ENCODE measurements around the gene PDX1.

Gene PDX1

DNA sequence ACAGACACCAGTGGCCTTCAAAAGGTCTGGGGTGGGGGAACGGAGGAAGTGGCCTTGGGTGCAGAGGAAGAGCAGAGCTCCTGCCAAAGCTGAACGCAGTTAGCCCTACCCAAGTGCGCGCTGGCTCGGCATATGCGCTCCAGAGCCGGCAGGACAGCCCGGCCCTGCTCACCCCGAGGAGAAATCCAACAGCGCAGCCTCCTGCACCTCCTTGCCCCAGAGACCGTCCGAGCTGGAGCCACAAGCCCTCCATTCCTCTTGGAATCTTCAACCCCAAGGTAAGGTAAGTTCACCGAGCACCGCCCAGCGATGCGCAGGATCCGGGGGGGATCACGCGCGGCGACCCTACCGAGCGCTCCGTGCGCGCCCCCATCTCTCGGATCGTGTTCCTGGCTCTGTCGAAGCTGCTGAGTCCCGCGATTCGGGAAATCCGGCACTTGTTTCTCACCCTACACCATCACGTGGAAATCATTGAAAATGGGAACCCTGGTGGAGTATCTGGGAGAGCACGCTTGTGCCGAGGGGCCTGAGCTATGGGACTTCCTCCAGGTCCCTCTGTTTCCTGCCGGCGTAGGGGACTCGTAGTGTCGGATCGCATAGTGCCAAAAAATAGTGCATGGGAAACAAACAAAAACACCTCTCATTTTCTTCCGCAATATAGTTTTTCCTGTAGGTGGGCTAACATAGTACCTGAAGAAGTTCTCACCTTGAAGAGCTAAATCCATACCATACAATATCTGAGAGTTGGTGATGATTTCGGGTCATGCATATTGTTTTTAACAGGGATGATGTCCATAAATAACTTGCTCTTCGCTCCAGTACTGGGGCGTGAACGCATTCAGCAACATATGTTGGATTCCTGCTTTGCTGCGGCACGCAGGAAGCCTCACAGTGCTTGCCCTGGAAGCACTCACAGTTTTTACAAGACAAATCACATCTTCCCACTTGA, 9.3 kb downstream of the PDX1 start:
- H3K27ac ChIP-seq, result no peak overlapping the region
- TF ChIP-seq, protein P1, sequence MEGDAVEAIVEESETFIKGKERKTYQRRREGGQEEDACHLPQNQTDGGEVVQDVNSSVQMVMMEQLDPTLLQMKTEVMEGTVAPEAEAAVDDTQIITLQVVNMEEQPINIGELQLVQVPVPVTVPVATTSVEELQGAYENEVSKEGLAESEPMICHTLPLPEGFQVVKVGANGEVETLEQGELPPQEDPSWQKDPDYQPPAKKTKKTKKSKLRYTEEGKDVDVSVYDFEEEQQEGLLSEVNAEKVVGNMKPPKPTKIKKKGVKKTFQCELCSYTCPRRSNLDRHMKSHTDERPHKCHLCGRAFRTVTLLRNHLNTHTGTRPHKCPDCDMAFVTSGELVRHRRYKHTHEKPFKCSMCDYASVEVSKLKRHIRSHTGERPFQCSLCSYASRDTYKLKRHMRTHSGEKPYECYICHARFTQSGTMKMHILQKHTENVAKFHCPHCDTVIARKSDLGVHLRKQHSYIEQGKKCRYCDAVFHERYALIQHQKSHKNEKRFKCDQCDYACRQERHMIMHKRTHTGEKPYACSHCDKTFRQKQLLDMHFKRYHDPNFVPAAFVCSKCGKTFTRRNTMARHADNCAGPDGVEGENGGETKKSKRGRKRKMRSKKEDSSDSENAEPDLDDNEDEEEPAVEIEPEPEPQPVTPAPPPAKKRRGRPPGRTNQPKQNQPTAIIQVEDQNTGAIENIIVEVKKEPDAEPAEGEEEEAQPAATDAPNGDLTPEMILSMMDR (conservative IDR thresholded peaks at IDR 0.05), result no peak

DNA sequence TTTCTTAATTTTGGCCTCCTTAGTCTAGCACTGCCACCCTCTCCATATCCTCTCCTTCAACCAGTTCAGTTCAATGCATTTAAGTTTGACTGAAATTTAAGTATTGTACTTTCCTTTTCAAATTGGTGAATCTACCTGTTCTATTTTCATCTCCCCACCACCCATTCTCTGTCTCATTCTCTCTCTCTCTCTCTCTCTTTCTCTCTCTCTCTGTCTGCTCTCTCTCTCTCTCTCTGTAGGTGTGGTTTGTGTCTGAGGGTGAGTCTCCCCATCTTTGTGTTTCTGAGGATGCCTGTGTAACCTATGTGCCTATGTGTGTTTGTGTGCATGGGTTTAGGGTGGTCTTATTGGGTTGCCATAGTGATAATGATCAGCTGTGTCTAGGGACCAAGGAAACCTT, 10.1 kb downstream of the PDX1 start:
- no peak overlapping the region for H3K27ac ChIP-seq
- TF ChIP-seq, protein P1 (conservative IDR thresholded peaks at IDR 0.05), result no peak

DNA sequence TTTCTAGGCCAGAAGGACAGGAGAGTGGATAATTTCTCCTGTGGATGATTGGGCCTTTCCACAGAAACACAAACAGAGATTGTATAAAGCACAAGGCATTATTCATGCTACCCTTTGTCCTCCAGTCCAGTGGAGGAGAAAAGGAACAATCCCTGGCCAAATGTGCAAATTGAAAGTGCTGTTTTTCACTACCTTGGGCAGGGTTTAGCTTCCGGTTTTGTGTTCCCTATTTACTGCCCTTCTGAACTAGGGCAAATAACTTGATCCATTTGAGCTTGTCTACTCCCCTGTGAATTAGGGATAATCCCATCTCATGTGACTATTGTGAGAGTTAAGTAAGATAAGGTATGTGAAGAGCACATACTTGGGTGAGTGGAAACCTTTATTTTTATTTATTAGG, 13.3 kb downstream of the PDX1 start:
- no peak overlapping the region for H3K27ac ChIP-seq
- TF ChIP-seq, protein P1 (conservative IDR thresholded peaks at IDR 0.05), result no peak

DNA sequence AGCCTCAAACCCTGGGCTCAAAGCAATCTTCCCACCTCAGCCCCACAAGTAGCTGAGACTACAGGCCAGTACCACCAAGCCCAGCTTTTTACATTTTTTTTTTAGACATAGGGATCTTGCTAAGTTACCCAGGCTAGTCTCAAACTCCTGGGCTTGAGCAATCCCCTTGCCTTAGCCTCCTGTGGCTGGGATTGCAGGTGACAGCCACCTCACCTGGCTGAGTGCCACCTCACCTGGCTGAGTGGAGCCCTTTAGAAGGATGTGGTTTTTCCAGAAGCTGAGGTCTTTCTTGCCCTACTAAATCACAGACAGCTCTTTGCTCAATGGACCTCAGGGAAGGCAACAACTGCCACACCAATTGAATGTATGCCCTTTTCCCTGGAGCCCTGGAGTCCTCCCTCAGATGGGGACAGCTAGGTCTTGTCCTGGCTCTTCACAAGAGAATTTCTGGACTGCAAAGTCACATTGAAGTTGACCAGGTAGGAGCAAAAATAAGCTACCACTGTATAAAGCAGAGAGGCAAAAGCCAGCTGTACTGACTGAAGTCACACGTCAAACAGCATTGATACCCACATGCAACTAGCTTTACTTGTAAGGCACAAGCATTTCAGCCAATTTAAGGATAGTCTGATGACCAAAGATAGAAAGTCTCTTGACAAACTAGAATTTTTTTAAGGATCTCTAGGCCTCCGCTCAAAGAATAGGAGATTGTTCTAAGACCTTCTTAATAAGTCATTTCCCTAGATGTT, 14.0 kb downstream of the PDX1 start:
- H3K27ac ChIP-seq, result no peak overlapping the region
- TF ChIP-seq, protein P1 (conservative IDR thresholded peaks at IDR 0.05), result no peak

DNA sequence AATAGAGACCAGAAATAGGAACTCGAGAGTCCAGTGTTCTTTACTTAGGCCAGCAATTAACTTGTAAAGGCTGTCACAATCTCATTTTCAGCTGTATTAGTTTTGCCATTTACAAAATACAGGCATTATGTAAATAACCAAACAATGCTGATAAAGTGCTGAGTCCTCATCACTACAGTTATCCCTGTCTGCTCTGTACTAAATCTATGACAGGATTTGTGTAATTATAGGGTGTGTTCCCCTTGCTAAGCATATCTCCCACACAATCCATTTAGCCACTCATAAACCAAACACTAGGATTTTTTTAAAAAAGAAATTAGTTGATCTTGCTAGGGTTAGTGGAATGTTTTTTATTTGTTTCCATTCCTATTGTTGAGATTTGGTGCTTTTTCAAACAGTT, 23.2 kb downstream of the PDX1 start:
- no peak overlapping the region for H3K27ac ChIP-seq
- TF ChIP-seq, protein P1 (conservative IDR thresholded peaks at IDR 0.05), result no peak

DNA sequence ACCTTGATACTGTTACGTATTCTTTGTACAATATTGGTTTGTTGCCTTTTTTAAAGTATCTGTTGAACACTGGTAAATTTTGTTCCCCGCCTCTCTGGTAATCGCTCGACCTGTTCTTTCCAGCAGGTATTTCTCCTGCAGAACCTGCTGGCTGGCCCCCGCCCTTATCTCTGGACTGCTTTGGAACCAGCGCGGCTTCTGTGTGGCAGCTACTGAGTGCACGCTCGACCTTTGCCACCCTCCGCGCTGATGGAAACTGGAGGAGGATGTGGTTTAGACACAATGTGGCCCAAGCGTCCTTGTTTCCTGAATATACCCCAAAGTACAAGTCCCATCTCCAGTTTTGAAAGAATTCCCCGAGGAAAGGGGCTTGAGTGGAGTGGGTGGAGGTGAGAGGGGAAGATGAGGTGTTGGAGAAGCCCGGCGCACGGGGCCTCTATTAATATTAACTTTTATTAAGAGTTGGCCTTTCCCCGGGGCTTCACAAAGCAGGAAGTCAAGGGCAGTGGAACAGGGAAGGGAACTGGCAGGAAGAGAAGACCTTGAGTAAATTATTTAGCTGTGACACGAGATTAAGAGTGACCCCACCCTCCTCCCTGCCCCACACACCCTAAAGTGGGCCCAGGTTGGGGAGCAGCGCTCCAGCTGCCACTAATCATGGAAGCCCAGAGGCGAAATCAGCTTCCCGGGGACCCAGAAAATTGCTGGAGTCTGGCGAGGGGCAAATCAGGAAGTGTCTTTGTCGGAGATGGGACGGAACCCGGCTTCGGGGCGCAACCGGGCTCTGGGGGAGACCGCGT, 33.3 kb downstream of the PDX1 start:
- TF ChIP-seq, protein P1 (conservative IDR thresholded peaks at IDR 0.05), result no peak
- H3K27ac ChIP-seq, result peak overlapping the region; percentile 87
